DMS53 (cell line): ENCODE results near the gene TBC1D25.

ENCODE experiments used
- DNase-seq: peaks from one replicate; lab custom pipeline; 2025; lab: John Stamatoyannopoulos, UW

TBC1D25 gene

DNA sequence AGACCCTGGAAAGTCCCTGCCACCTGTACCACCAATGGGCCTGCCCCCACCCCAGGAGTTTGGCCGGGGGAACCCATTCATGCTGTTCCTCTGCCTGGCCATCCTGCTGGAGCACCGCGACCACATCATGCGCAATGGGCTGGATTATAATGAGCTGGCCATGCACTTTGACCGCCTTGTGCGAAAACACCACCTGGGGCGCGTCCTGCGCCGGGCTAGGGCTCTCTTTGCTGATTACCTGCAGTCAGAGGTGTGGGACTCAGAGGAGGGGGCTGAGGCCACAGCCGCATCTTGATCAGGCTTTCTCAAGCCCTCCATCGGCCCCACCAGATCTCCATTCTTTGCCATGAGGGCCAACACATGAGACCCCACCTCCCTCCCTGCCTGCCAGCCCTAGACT lies 21.2 kb downstream of the TBC1D25 start:
- DNase-seq: no peak

DNA sequence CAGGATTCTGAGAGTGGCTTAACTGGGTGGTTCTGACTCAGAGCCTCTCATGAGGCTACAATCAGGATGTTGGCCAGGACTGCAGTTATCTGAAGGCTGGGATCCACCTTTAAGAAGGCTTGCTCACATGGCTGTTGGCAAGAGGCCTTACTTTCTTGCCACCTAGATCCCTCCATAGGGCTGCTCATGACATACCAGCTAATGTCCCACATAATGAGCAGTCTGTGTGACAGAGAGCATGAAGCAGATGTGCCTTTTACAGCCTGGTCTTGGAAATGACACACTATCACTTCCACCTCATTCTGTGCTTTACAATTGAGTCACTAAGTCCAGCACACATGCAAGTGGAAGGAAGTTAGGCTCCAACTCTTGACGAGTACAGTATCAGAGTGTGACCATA lies 30.4 kb downstream of the TBC1D25 start:
- DNase-seq: no peak

DNA sequence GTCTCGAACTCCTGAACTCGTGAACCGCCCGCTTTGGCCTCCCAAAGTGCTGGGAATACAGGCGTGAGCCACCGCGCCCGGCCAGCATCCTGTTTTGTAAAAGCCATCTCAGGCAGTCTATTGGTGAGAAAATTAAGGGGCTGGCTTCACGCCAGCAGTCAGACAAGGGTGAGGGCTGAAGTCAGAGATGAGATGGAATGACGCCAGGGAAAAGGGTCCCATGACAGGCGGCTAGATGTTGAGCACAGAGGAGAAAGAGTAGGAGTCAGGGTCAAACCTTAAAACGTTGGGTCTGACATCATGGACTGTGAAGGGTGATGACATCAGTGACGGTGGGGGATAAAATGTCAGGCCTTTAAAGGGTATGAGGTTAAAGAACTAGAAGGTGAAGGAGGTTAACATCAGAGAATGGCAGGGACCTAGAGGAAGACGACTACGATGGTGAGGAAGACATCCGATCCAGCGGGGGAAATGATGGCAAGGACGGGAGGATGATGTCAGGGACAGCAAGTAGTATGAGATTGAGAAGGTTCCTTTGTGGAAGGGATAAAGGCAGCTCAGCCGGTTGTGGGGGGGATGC lies 34.3 kb downstream of the TBC1D25 start:
- DNase-seq: peak; percentile 88

DNA sequence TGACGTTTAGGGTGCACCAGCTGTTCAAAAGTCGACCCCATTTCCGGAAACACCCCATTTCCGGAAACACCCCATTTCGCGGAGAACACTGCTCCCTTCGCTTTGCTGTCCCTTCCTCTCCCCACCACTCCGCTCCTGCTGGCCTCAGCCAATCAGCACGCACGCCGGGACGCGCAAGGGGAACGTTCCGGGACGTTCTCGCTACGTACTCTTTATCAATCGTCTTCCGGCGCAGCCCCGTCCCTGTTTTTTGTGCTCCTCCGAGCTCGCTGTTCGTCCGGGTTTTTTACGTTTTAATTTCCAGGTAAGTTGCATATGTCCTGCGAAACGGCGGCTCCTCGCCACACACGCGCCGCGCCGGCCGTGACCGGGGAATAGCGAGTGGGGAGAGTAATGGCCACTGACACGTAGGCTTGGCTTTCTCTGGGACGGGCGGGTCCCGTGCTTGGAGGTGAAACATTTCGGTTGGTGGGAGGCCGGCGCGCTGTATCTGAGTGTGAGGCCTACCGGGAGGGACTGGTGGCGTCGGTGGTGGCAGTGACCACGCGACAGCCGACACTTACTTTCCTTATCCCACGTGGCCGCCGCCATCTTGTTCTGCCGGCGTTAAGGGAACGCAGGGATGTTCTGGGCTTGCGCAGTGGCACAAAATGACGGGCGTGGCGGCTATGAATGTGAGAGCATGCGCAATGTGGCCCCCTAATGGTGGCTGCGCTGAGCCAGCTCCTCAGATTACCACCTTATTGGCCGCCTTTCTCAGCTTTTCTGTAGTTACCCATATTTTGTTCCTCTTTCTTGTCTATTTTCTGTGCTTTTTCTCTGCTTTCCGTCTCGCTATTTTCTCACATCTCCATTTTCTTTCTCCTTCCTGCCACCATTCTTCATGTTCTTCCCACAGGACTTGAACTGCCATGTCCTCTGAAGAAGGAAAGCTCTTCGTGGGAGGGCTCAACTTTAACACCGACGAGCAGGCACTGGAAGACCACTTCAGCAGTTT lies 35.1 kb downstream of the TBC1D25 start, which contains the start of gene RBM3:
Gene RBM3 (plus strand): TSS at position 215 of the 997 bp plus-strand sequence. CDS start 697 bp downstream, at position 912.
- peak; percentile 97 for DNase-seq

DNA sequence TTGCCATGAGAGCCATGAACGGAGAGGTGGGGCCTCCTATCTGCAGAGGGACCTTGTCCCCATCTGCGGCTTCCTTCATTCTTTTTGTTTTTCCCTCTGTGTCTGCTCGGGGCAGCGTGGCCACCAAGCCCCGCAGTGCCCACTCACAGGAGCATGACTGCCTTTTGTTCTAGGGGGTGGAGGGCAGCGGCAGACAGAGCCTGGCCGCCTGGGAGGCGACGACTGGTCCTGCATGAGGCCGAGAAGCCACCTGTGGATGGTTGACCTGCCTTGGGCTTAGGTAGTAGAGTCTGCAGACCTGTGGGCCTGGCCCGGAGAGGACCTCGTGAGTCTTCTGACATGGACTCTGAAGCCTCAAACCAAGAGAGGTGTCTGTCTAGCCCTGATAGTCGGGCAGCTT lies 36.1 kb downstream of the TBC1D25 start:
- DNase-seq: no peak

DNA sequence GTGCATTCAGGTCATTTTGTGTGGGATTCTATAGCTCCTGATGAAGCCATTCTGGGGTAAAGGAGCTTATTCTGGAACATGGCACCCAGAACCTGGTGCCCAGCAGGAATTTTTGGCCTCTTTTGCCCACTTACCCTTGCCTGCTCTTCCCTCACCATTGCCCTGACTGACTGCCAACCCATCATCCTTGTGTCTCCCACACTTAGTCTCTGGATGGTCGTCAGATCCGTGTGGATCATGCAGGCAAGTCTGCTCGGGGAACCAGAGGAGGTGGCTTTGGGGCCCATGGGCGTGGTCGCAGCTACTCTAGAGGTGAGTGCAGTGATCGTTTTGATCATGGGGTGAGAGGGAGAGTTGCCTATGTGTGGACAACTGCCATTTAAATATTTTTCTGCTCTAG lies 36.6 kb downstream of the TBC1D25 start:
- DNase-seq: no peak

DNA sequence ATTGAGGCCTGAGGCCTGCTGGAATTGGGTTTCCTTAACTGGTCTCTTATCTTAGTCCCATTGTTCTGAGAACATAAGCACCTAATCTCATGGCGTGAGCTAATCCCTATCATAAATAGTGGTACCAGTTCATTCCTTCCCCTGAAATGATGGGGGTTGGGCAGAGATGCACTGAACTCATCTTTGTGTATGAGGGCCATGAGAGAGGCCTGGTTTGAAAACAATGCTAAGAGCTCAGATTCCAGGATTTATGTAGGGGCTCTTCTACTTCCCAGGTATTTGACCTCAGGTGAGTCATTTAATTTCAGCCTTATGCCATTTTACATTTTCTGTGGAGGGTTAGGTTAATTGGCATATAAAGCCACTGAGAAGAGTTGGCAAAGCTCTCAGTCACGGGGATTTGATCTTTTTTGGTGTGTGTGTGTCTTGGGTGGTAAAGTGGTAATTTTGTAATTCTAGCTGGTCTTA lies 39.2 kb downstream of the TBC1D25 start:
- peak; percentile 40 for DNase-seq

DNA sequence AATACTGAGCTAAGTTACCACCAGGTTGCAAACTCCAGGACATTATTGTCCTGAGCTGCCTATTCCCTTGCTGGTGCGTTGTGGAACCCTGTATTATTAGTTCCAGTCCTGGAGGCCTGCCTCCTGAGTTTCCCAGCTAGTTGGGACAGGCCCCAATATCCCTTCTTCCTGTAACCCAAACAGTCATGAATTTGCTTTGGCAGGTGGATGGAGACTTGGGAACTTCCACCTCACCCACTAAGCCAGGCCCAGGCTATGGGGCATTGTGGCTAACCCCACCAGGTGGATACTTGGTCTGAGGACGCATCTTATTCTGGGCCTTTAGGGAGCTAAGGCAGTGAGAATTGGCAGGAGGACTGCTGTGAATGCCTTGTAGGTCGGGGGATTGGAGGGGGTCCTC lies 39.7 kb downstream of the TBC1D25 start:
- no peak for DNase-seq

DNA sequence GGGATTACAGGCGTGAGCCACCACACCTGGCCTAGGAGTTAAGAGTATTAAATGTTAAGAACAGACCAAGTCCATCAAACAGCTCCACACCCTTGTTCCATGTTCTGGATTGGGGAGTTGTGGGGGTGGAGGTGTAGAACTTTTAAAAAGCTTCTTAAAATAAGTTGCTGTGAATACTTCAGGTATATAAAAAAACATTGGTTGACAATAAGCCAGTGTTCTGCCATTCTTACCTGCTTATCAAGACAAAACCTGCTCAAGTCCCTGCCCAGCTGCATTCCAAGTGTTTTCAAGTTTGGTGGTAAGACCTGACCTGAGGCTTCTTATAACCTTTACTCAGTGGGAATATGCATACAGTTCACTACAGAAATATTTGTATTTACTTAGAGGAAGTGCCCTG lies 41.1 kb downstream of the TBC1D25 start:
- DNase-seq: no peak

DNA sequence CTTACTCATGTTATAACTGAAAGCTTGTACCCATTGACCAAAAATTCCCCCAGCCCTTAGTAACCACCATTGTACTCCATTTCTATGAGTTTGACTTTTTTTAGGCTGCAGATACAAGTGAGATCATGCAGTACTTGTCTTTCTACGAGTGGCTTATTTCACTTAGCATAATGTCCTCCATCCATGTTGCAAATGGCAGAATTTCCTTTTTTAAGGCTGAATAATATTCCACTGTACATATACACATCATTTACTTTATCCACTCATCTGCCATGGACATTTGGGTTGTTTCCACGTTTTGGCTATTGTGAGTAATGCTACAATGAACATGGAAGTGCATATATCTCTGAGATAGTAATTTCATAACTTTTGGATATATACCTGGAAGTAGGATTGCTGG lies 45.2 kb downstream of the TBC1D25 start:
- DNase-seq: no peak

DNA sequence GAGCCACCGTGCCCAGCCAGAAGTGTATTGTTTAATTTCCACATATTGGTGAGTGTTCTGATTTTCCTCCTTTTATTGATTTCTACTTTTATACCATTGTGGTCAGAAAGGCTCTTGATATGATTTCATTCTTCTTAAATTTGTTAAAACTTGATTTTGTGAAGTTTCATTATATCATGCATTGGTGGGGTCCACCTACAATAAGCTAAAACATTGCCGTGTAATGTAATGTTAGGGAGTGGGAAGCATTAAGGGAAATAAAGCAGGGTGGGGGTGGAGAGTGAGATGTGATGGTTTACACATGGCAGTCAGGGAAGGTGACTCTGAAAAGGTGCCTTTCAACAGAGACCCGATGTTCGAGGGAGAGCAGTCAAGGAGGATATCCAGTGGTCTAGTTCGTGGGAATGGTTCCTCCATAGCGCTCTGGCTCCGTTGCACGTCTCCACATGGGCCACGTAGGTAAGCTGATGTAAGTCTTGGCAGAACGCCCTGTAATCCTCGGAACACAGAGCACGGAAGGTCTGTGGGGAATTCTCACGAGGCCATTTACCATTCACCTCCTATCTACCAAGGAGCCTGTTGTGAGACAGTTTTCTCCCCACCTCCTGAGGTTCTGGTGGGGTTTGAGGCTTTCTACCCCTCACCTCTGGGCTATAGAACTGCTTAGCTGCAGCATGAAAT lies 50.1 kb downstream of the TBC1D25 start:
- DNase-seq: no peak

DNA sequence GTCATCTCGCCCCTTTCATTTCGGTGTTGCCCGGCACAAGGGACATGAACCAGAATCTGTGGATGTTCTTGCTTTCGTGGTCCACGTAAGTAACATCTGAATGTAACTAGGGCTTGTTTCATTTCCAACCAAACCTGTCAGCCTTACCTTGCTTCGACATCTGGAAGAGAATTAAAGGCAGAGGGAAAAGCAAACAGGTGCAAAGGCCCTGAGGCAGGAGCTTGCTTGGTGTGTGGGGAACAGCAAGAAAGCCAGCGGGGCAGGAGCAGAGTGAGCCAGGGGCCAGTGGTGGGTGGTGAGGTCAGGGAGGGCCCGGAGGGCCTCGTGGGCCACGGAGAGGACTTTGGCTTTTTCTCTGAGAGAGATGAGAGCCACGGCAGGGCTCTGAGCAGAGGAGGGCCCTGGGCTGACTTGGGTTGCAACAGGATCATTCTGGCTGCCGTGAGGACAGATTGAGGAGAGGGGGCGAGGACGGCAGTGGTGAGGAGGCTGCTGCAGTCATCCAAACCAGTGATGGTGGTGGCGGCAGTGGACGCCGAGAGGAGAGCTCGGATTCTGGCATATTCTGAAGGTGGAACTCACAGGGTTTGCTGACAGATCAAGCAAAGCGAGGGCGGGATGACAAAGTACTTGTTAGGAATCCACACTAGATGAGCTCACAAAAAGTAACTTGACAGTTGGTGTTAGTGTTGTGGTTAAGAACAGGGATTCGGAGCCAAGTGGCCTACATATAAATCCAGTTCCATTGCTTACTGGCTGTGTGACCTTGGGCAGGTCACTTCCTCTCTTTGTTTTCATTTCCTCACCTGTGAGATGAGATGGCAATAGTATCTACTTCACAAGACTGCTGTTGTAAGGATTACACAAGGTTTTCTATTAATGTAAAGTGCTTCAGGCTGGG lies 50.9 kb downstream of the TBC1D25 start:
- no peak for DNase-seq

DNA sequence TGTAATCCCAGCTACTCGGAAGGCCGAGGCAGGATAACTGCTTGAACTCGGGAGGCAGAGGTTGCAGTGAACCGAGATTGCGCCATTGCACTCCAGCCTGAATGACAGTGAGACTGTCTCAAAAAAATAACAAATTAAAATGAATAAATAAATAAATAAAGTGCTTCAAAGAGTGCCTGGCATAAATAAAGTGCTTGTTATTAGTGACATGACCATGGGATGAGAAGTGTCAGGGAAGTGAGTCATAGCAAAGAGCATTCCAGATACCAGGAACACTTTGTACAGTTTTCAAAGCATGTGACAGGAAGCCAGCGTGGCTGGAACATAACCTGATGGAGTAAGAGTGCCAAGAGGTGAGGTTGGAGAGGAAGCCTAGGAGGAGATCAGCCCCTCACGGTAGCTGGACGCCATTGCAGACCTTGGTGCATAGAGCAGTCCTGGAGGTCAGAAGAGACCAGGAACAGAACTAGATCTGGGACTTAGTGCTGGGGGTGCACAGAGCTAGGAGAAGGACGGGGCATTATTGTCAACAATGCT lies 51.8 kb downstream of the TBC1D25 start:
- DNase-seq: peak; percentile 64

DNA sequence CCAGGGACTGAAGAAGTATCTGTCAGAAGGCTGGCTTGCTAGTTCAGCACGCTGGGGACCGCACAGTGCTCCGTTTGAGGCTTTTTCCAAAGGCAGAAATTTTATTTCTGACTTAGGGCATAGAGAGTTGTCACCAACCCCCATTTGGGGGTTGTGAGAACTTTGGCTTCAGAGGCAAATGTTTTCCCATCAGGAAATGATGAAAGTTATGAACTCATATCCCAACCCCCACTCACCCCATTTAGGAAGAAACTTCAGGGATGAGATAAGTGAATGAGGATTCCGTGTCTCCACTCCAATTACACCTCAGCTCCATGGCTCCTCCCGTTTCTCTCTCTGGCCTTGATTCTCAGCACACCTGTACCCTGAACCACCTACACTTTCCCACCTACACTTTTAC lies 53.5 kb downstream of the TBC1D25 start:
- DNase-seq: no peak

DNA sequence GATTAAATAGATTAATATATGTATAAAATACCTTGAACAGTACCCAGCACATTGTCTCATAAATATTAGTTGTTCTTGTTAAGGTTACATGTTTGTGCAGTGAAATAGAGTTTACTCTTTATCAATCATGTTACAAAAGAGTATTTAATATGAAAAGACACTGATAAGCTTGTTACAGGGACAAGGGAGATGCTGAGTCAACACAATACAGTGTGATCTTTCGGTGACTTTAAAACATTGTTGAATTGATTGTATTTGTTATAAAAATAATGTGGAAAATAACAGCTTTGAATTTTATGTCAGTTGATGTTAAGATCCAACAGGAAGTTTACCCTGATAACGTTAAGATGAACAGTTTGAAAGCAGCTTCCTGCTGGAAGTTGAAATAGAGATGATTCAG lies 56.4 kb downstream of the TBC1D25 start:
- DNase-seq: no peak

DNA sequence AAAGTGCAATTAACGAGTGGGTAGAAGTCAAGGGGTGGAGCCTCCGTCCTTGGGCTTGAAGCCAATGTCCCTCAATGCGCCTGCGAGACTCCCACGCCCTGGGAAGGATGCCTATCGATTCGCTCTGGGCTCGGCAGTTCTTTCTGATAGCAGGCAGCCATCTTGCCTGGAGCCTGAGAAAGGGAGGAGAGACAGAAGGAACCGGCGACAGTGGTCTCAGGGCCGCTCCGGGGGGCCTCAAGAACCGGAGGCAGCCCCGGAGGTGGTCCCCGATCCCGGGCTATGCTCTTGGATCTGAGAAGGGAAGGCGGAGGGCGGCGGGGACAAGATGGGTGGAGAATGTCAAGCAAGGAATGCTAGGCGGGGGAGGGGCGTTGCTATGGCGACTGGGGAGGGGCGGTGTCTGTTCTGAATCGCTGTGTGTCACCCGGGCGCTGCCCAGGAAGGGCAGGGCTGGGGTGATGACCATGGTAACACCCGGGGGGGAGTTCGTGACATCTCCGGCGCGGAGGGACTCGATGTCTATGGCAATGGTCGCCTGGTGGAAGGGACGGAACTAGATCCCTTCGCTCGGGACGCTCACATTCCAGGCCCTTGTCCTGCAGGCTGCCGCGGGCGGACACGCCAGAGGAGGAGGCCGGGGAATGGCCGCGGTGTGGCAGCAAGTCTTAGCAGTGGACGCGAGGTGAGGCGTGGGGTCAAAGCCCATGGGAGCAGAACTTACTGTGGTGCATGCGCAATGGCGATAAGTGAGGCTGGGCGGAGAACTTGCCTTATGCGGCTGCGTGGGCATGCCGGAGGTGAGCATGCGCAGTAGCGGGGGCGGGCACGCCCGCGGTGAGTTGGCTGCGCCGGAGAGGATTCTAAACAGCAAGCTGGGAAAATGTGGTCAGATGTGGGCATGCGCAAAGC lies 58.1 kb downstream of the TBC1D25 start, which contains the start of gene WDR13:
Gene WDR13 (plus strand): TSS at position 140 of the 912 bp plus-strand sequence. CDS start 505 bp downstream, at position 645.
- peak; percentile 95 for DNase-seq

DNA sequence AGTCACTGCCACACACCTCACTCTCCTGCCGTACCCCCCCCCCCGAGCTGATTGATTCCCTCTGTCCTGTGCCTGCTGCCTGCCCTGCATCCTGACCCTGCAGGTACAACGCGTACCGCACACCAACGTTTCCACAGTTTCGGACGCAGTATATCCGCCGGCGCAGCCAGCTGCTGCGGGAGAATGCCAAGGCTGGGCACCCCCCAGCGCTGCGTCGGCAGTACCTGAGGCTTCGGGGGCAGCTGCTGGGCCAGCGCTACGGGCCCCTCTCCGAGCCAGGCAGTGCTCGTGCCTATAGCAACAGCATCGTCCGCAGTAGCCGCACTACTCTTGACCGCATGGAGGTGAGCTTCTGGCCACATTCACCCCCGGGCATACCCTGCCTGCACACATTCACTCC lies 59.1 kb downstream of the TBC1D25 start:
- no peak for DNase-seq

DNA sequence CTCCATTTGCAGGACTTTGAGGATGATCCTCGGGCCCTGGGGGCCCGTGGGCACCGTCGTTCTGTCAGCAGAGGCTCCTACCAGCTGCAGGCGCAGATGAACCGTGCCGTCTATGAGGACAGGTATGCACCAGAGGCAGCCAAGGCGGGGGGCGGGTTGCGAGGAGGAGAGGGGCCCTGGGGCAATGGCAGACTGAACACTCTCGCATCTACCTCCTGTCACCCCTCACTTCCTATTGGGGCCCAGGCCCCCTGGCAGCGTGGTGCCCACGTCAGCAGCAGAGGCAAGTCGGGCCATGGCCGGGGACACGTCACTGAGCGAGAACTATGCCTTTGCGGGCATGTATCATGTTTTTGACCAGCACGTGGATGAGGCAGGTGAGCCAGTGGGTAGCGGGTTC lies 59.8 kb downstream of the TBC1D25 start:
- no peak for DNase-seq

DNA sequence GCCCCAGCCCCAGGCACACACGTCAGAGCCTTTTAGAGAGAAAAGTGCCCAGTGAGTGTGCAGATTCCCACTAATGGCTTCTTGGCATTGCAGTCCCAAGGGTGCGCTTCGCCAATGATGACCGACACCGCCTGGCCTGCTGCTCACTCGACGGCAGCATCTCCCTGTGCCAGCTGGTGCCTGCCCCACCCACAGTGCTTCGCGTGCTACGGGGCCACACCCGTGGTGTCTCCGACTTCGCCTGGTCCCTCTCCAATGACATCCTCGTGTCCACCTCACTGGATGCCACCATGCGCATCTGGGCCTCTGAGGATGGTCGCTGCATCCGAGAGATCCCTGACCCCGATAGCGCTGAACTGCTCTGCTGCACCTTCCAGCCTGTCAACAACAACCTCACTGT lies 60.7 kb downstream of the TBC1D25 start:
- DNase-seq: no peak
